ENCODE data around the gene ABCA1. TPM values are rescaled to one million over a fixed set of nuclear protein-coding genes. Genes with fewer than 3 reads are reported as not detected.

Gene ABCA1
- total and polyA plus RNA-seq, 2 of the 13 experiments (the other 11 are each of a cell fraction or from before 2014, with no cell fraction given) = 26.8 to 63.8 TPM

GRCh38 chr9:104885818-104886709, 41.9 kb downstream of the ABCA1 start (continued):
- peak; percentile 81; the same call in 1 of the 2 replicates for TF ChIP-seq POGK (CRISPR knock-in tag; conservative IDR thresholded peaks at IDR 0.05)
- no peak for TF ChIP-seq BCL3 (CRISPR knock-in tag; IDR thresholded peaks at IDR 0.05)
- TF ChIP-seq SMC3 (IDR thresholded peaks at IDR 0.05; ENCODE audit: low read length) = peak; percentile 13; the same call in 1 of the 2 replicates
- TF ChIP-seq AHDC1 (CRISPR knock-in tag; IDR thresholded peaks at IDR 0.05; ENCODE audit: borderline replicate concordance) = peak; percentile 97
- peak; percentile 92 for TF ChIP-seq GATA4 (IDR thresholded peaks at IDR 0.05; ENCODE audit: borderline replicate concordance, low read depth)
- no peak for TF ChIP-seq TBL1XR1 (IDR thresholded peaks at IDR 0.05; ENCODE audit: borderline replicate concordance, low read length, partially characterized antibody)
- peak; percentile 62; the same call in 1 of the 2 replicates for TF ChIP-seq ESRRA (CRISPR knock-in tag; IDR thresholded peaks at IDR 0.05; ENCODE audit: low read depth)
- TF ChIP-seq TARDBP (CRISPR knock-in tag; IDR thresholded peaks at IDR 0.05) = peak; percentile 72
- 0 out of 2 replicates have a peak, but pooled peaks have one; percentile 71 for TF ChIP-seq ZNF136 (CRISPR knock-in tag; IDR thresholded peaks at IDR 0.05; ENCODE audit: low read depth)
- peak; percentile 51; the same call in 1 of the 2 replicates for TF ChIP-seq KMT2A (CRISPR knock-in tag; IDR thresholded peaks at IDR 0.05)
- peak; percentile 90 for TF ChIP-seq ARID3A (IDR thresholded peaks at IDR 0.05; ENCODE audit: low read depth, low read length)
- no peak for TF ChIP-seq ZNF33B (CRISPR knock-in tag; IDR thresholded peaks at IDR 0.05)
- TF ChIP-seq ZNF138 (CRISPR knock-in tag; IDR thresholded peaks at IDR 0.05; ENCODE audit: low read depth) = no peak
- 0 out of 2 replicates have a peak, but pooled peaks have one; percentile 87 for TF ChIP-seq ZNF670 (CRISPR knock-in tag; IDR thresholded peaks at IDR 0.05; ENCODE audit: borderline replicate concordance)
- peak; percentile 71 for TF ChIP-seq ZNF644 (CRISPR knock-in tag; IDR thresholded peaks at IDR 0.05; ENCODE audit: low read depth)
